GM12872 (cell line): ENCODE data around the gene GALNT2.

Experiments used
- CTCF ChIP-seq: IDR thresholded peaks from 3 replicates; pipeline ENCODE4 v1.5.1; 2011; ENCODE audit warnings: low read depth, mild to moderate bottlenecking, low read length, moderate library complexity; ENCODE audit not compliant: insufficient read depth

Gene GALNT2

GRCh38 chr1:230073371-230074035 is 6.5 kb downstream of the GALNT2 start:
- TF ChIP-seq CTCF = no peak

GRCh38 chr1:230074270-230074669 is 7.2 kb downstream of the GALNT2 start:
- no peak for TF ChIP-seq CTCF

GRCh38 chr1:230074762-230075161 is 7.7 kb downstream of the GALNT2 start:
- no peak for TF ChIP-seq CTCF

GRCh38 chr1:230076121-230076520 is 9.1 kb downstream of the GALNT2 start:
- no peak for TF ChIP-seq CTCF

GRCh38 chr1:230077011-230077410 is 10.0 kb downstream of the GALNT2 start:
- TF ChIP-seq CTCF = no peak

GRCh38 chr1:230077436-230078213 is 10.6 kb downstream of the GALNT2 start:
- no peak for TF ChIP-seq CTCF

GRCh38 chr1:230079199-230080024 is 12.4 kb downstream of the GALNT2 start:
- TF ChIP-seq CTCF = no peak
